Motor neuron (in vitro differentiated cells): ENCODE data around the gene MIB1. TPM values are rescaled to one million over a fixed set of nuclear protein-coding genes. Genes with fewer than 3 reads are reported as not detected.
"Not testable (repeated sequence)": the region's sequence is repeated elsewhere in the genome, so short reads cannot be mapped to it uniquely, and the experiment has no call there.

Experiments
- ATAC-seq, 8 experiments: fragments of 200-7000 bp; cut with Tn5 transposase; replicated peaks in 6 of 8; 2 replicates each; pipeline ENCODE4 v1.8.0; 2021; ENCODE audit warnings: mild to moderate bottlenecking in 8 of 8, moderate library complexity in 8 of 8
- H3K27ac ChIP-seq, 2 donors: fragments of 250-450 bp; sonication (Bioruptor Pico); 2 replicates each; pipeline ENCODE4 v1.9.0; 2021; ENCODE audit warnings: antibody characterized with exemption in 2 of 2, mild to moderate bottlenecking in 2 of 2, moderate library complexity in 1 of 2
- H3K4me1 ChIP-seq, 2 donors: fragments of 250-450 bp; sonication (Bioruptor Pico); replicated peaks in 1 of 2; 2 replicates each; pipeline ENCODE4 v1.6.1; 2021; ENCODE audit warnings: antibody characterized with exemption in 2 of 2, mild to moderate bottlenecking in 2 of 2, moderate library complexity in 1 of 2
- H3K4me3 ChIP-seq, 5 donors: fragments of 250-450 bp; sonication (Bioruptor Pico); 2 replicates each; pipeline ENCODE4 v1.9.0; 2021; ENCODE audit warnings: antibody characterized with exemption in 5 of 5, mild to moderate bottlenecking in 5 of 5, moderate library complexity in 4 of 5
- WGBS, 10 experiments: fragments of 450-650 bp; shearing (Covaris generic); methylation state at CpG; one replicate each; pipeline ENCODE4 v1.0.0; 2022; 5-methylcytosine and 5-hydroxymethylcytosine counted together
- in situ Hi-C, 9 experiments: fragments of 400-800 bp; cut with MboI; loops; one replicate each; pipeline ENCODE4 v1.15.0; 2021; ENCODE audit warnings: low sequenced_read_pairs in 9 of 9, low pct_unique_long_range_greater_than_20kb in 2 of 9; ENCODE audit not compliant: unreplicated experiment in 9 of 9
- total RNA-seq, 8 experiments: library from RNA; unstranded; fragments of 300-600 nt; gene quantifications; 2 replicates each; pipeline versions ENCODE4 v1.2.3 to v1.2.4, GENCODE V29; 2022

MIB1 gene
- total RNA-seq, 8 experiments from 2014 or later, result 28.5 to 82.2 (median 45.1) TPM

DNA sequence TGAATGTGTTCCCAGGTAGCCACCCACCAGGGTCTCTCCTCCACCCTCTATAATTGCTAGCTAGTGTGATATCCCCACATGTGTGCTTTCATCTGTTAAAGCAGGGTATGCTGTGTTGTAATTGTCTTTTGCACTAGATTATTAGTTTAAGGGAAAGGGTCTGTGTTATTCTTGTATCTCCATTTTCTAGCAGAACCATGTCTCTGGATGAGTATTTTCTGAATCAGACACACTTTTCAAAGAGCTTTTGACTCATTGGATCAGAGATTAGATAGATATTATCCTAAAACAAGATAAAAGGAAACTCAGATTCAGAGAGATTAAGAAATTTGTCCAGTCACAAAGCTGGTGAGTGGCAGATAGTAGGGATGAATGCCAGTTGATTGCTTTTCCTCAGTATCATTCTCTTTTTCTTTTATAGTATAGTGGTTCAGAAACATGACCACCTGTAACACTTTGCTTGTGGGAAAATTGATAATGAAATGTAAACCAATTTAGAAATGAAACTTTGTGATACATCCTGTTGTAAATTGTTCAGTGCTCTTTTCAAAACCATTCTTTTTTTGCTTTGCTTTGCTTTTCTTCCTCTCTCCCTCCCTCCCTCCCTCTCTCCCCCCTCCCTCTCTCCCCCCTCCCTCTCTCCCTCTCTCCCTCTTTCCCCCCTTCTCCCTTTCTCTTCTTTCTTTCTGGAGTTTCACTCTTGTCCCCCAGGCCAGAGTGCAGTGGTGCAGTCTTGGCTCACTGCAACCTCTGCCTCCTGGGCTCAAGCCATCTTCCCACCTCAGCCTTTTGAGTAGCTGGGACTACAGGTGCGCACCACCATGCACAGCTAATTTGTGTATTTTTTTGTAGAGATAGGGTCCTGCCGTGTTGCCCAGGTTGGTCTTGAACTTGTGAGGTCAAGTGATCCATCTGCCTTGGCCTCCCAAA lies 7.4 kb downstream of the MIB1 start:
- in situ Hi-C loops, result loop anchor here in 1 of 9 experiments (25.0 kb wide), 1 partner anchor 136 kb away; the partner anchor contains the start of genes ESCO1 and SNRPD1
- no peak for ATAC-seq
- Histone ChIP-seq H3K27ac (no peak overlapping the region), H3K4me1 (peaks cover 4 to 9% of the 10 kb centered on the region in 2 donors), H3K4me3 (no peak overlapping the region)
- no CpG with 5 or more reads among the region's 2 CpGs for WGBS, 10 experiments

DNA sequence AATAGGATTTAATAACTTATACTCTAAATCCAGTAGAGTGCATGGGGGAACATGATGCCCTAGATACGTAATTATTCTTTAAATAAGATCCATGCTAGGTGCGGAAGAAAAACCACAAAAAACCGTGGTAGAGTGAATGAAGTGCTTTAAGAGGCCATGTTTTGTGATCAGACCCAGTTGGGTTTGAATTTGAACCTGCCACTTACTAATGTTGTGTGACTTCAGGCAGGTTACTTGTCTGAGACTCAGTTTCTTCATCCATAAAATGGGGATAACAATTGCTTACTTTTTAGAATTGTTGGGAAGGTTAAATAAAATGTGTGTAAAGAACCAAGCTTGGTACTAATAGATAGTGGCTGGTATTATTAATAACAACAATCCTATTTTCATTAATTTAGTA lies 17.2 kb downstream of the MIB1 start:
- H3K27ac ChIP-seq, result no peak overlapping the region
- 88 to 100% (median 100%) methylated on average over 1 to 3 of the region's 3 CpGs; no CpG with 5 or more reads in 1 of the 10 experiments for WGBS, 10 experiments
- ATAC-seq, result no peak
- H3K4me1 ChIP-seq, result peaks cover 15 to 19% of the 10 kb centered on the region in 2 donors
- in situ Hi-C loops, result no loop called here
- H3K4me3 ChIP-seq, result no peak overlapping the region

DNA sequence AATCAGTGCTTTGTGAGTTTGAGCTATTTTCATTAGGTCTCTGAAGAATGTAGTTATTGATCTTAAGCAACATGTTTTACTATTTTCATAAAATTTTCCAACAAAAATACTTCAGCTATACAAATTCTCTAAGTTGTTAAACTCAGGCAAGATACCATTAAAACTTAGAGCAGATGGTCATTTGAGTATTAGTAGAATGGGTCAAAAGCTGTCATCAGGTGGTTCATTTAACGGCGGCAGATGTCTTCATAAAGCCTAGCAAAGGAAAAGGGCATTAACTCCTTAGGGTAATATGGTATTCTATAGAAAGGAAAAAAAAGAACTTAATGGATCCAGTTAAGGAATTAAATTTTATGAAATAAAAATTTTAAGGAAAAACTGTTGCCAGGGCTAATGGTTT lies 19.2 kb downstream of the MIB1 start:
- in situ Hi-C loops, result no loop called here
- 20 to 100% (median 33%) methylated on average over 1 to 2 of the region's 2 CpGs; no CpG with 5 or more reads in 1 of the 10 experiments for WGBS, 10 experiments
- no peak for ATAC-seq
- Histone ChIP-seq H3K4me1 (peaks cover 15 to 25% of the 10 kb centered on the region in 2 donors), H3K27ac (peak overlapping the region in 1 of 2 donors; percentile 22), H3K4me3 (no peak overlapping the region)

DNA sequence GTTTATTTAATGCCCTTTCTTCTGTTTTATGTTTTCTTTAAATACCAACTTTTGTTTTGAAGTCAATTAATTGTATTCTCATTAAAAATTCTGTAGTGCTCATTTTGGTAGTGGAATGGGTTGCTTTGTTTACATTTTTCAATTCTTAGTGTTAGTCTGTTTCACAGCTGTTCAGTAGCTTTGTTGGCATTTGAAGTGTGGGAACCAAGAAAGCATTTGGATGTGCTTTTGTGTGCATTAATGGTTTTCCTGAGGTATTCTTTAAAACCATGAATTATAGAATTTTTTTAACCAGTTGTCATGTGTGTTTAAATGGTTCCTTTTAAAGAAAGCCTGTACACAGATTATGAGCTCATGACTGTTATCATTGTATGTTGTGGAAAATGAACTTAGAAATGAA lies 19.7 kb downstream of the MIB1 start:
- peak in 3 of 8 experiments; percentile 25 to 60 (median 45) for ATAC-seq
- Histone ChIP-seq H3K4me1 (peaks cover 15 to 25% of the 10 kb centered on the region in 2 donors), H3K27ac (peak overlapping the region in 1 of 2 donors; percentile 2), H3K4me3 (no peak overlapping the region)
- in situ Hi-C loops, result no loop called here

DNA sequence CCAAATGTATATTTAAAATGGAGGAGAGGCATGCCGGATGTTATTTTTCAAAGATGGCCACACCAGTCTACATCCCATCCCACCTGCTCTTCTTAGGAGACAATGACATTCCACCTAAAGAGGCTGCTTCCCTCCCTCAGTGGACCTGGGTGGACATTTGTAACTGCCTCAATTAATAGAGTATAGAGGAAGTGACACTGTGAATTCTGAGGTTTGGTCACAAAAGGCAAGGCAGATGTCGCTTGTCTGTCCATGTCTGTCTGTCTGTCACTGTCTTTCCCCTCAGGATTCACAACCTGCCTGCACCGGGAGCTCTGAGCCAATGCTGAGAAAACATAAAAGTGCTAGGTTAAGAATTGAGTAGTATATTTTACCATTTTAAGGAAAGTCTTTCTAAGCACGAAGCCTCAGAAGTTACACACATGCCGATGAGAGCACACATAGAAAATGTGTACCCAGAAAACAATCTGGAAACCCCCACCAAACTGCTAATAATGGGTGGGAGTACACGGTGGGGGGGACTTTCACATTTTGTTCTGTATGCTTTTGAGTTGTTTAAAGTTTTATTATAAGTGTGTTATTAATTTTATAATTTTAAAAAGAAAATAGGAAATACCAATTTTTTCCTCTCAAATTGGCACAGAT lies 21.0 kb downstream of the MIB1 start:
- H3K4me1 ChIP-seq, result peaks cover 15 to 25% of the 10 kb centered on the region in 2 donors
- in situ Hi-C loops, result no loop called here
- 48 to 100% (median 77%) methylated on average over 2 to 6 of the region's 6 CpGs for WGBS, 10 experiments
- H3K27ac ChIP-seq, result no peak overlapping the region
- no peak overlapping the region for H3K4me3 ChIP-seq
- no peak for ATAC-seq

DNA sequence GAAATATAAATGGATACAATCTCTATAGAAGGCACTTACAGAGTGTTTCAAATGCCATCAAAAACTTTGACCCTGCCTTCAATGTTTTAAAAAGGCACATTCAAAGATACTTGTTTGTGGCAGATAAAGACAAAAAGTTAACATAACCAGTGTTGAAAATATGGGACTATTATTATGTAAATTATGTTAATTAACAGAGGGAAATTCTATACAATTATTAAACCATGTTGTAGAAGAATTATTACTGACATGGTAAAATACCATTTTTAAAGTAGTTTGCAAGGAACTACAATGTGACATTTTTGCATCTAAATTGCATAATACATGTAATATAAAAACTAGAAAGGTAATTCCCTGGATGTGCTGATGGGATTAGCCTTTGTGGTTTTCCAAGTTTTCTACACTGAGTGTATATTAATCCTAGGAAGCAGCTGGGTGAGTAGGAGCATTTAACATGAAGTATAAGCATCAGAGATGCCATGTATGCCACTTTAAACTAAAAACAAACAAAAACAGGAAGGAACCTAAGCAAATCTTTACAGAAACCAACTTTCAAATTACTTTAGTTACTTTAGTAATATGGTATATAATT lies 21.7 kb downstream of the MIB1 start:
- Histone ChIP-seq H3K27ac (no peak overlapping the region), H3K4me1 (peaks cover 15 to 25% of the 10 kb centered on the region in 2 donors), H3K4me3 (no peak overlapping the region)
- no peak for ATAC-seq
- in situ Hi-C loops, result no loop called here

DNA sequence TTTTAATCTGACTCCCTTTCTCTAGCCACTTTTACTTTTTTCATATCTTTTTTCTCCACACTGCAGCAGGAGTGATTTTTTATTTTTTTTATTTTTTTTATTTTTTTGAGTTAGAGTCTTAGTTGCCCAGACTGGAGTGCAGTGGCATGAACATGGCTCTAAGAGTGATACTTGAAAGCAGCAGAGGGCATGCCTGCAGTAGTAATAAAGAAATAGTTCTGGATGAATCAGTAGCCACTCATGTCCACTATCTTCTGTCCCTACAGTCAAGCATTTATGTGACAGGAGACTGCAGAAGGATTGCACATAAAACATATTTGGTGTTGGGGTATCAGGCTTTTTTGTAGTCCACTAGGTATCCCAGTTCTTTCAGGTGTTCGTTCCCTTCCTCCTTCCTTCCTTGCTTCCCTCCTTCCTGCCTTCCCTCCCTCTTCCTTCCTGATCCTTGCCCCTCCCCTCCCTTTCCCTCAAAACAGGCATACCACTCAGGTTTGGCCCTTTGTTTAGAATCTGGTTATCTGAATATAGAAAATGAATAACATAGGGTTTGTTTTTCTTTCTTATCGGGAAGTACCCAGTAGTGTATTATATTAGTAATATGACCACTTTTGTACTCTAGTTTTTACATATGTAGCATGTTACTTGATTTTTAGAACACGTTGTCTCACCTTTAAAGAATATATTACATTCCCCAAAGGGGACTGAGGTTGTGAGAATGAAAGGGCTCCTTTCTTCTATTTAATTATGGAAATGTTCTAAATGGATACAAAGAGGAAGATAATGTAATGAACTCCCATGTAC lies 23.5 kb downstream of the MIB1 start:
- H3K4me3 ChIP-seq, result no peak overlapping the region
- in situ Hi-C loops, result no loop called here
- WGBS, 10 experiments, result 94 to 100% (median 100%) methylated on average over 1 to 3 of the region's 3 CpGs; no CpG with 5 or more reads in 2 of the 10 experiments
- ATAC-seq, result no peak
- H3K27ac ChIP-seq, result no peak overlapping the region
- H3K4me1 ChIP-seq, result peaks cover 15 to 25% of the 10 kb centered on the region in 2 donors

GRCh38 chr18:21769206-21769605 lies 28.6 kb downstream of the MIB1 start:
- 35 to 98% (median 89%) methylated on average over 2 to 4 of the region's 4 CpGs; no CpG with 5 or more reads in 4 of the 10 experiments for WGBS, 10 experiments
- Histone ChIP-seq H3K27ac (no peak overlapping the region), H3K4me1 (no peaks in the 10 kb centered on the region), H3K4me3 (no peak overlapping the region)
- in situ Hi-C loops, result no loop called here
- ATAC-seq, result no peak

- Histone ChIP-seq H3K4me3 (no peak overlapping the region), H3K4me1 (no peaks in the 10 kb centered on the region), H3K27ac (no peak overlapping the region)
- WGBS, 10 experiments, result 80 to 100% (median 100%) methylated on average over 1 to 7 of the region's 7 CpGs
- in situ Hi-C loops, result no loop called here
- ATAC-seq, result no peak
These were observed 34.1 kb downstream of the MIB1 start for GRCh38 chr18:21774722-21775121.

DNA sequence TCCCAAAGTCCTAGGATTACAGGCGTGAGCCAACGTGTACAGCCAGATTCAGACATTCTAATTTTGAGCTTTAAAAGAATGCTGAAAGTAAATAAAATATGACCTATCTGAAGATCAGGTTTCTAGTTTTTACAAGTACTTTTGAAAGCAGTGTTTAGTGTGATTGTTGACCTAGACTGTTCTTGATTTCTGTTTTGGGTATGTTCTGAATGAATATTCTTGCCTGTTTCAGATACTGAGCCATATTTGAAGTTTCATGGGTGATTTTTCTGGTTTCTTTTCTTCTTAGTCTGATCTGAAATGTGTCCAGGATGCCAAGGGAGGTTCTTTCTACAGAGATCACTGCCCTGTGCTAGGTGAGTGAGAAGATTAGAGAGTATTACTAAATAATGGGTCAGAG lies 37.2 kb downstream of the MIB1 start:
- Histone ChIP-seq H3K27ac (no peak overlapping the region), H3K4me3 (no peak overlapping the region), H3K4me1 (no peaks in the 10 kb centered on the region)
- in situ Hi-C loops, result no loop called here
- WGBS, 10 experiments, result 90 to 93% methylated on average over 2 of the region's 2 CpGs; no CpG with 5 or more reads in 8 of the 10 experiments
- no peak for ATAC-seq

DNA sequence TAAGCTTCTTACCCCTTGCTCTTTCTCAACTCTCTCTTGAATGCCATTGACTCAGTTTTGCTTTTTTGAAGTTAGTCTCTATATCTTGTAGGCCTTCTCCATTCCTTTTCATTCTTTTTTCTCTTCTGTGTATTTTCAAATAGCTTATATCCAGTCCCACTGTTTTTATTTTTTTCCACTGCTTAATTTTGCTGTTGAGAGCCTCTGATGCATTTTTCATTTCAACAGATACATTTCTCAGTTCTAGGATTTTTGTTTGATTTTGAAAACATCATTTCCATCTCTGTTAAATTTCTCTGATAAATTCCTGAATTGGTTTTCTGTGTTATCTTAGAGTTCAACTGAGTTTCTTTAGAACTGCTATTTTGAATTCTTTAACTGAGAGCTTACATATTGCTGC lies 45.9 kb downstream of the MIB1 start:
- Histone ChIP-seq H3K4me3 (no peak overlapping the region), H3K4me1 (no peaks in the 10 kb centered on the region), H3K27ac (no peak overlapping the region)
- no peak for ATAC-seq
- in situ Hi-C loops, result no loop called here

- in situ Hi-C loops, H3K4me1 ChIP-seq, H3K27ac ChIP-seq, ATAC-seq, H3K4me3 ChIP-seq: not testable (repeated sequence)
- 0 to 100% (median 33%) methylated on average over 1 of the region's 2 CpGs; no CpG with 5 or more reads in 2 of the 10 experiments for WGBS, 10 experiments
These were observed 55.5 kb downstream of the MIB1 start for GRCh38 chr18:21796089-21796488.

- ATAC-seq, result no peak
- Histone ChIP-seq H3K4me3 (no peak overlapping the region), H3K4me1 (no peaks in the 10 kb centered on the region), H3K27ac (no peak overlapping the region)
- in situ Hi-C loops, result no loop called here
These were observed 57.5 kb downstream of the MIB1 start for GRCh38 chr18:21798126-21798525.
